Large intestine (tissue), 3 donors: ENCODE results near the gene PDGFC. TPM values are rescaled to one million over a fixed set of nuclear protein-coding genes. Genes with fewer than 3 reads are reported as not detected.

ENCODE experiments used
- DNase-seq, 2 donors: peaks; one replicate each; pipeline versions ENCODE4 v3.0.0 to v3.0.0-alpha.2; 2013
- H3K27ac ChIP-seq: one replicate; pipeline ENCODE4 v1.5.1; 2013; ENCODE audit warnings: low read length
- H3K27me3 ChIP-seq: 2 replicates; pipeline ENCODE4 v1.6.1; 2013; ENCODE audit warnings: low read length; ENCODE audit not compliant: control insufficient read depth, insufficient read depth
- H3K36me3 ChIP-seq: 2 replicates; pipeline ENCODE4 v1.6.1; 2013; ENCODE audit warnings: low read length; ENCODE audit not compliant: control insufficient read depth, insufficient read depth
- H3K4me1 ChIP-seq: one replicate; pipeline ENCODE4 v1.6.1; 2013; ENCODE audit warnings: low read length; ENCODE audit not compliant: control insufficient read depth, insufficient read depth
- H3K4me3 ChIP-seq: one replicate; pipeline ENCODE4 v1.5.1; 2013; ENCODE audit warnings: low read length
- H3K9me3 ChIP-seq: one replicate; pipeline ENCODE4 v1.6.1; 2013; ENCODE audit warnings: mild to moderate bottlenecking, low read depth, low read length, moderate library complexity; ENCODE audit not compliant: control insufficient read depth
- WGBS: methylation state at CpG from one replicate; pipeline ENCODE4 v1.1.5; 2013; ENCODE audit warnings: low lambda C conversion rate; ENCODE audit not compliant: insufficient coverage; 5-methylcytosine and 5-hydroxymethylcytosine counted together
- polyA plus RNA-seq: library from polyadenylated mRNA; unstranded; fragments of 120-200 nt; gene quantifications from one replicate; pipeline ENCODE4 v1.2.1, GENCODE V29; 2013

PDGFC gene
- polyA plus RNA-seq, 1 donor, result 23.5 TPM

GRCh38 chr4:156963419-156963818, 8.2 kb downstream of the PDGFC start:
- DNase-seq, result no peak
- Histone ChIP-seq H3K36me3 (no peaks in the 10 kb centered on the region), H3K27me3 (no peaks in the 10 kb centered on the region), H3K4me1 (no peaks in the 10 kb centered on the region), H3K9me3 (no peaks in the 10 kb centered on the region), H3K4me3 (no peak overlapping the region), H3K27ac (no peak overlapping the region)
- 88% methylated on average over 3 of the region's 3 CpGs for WGBS

- no CpG with 5 or more reads among the region's 3 CpGs for WGBS
- no peaks in the 10 kb centered on the region for H3K4me1 ChIP-seq
- no peak for DNase-seq
- H3K27me3 ChIP-seq, result no peaks in the 10 kb centered on the region
- no peak overlapping the region for H3K27ac ChIP-seq
- no peak overlapping the region for H3K4me3 ChIP-seq
- H3K36me3 ChIP-seq, result no peaks in the 10 kb centered on the region
- H3K9me3 ChIP-seq, result no peaks in the 10 kb centered on the region
These were observed 9.0 kb downstream of the PDGFC start for GRCh38 chr4:156962528-156962974.

GRCh38 chr4:156962058-156962358, 9.6 kb downstream of the PDGFC start:
- Histone ChIP-seq H3K4me1 (no peaks in the 10 kb centered on the region), H3K27ac (no peak overlapping the region), H3K27me3 (no peaks in the 10 kb centered on the region), H3K9me3 (no peaks in the 10 kb centered on the region), H3K36me3 (no peaks in the 10 kb centered on the region), H3K4me3 (no peak overlapping the region)
- no peak for DNase-seq
- WGBS, result 73% methylated on average over 2 of the region's 3 CpGs

GRCh38 chr4:156961196-156962057, 10.2 kb downstream of the PDGFC start:
- Histone ChIP-seq H3K27me3 (no peaks in the 10 kb centered on the region), H3K4me1 (no peaks in the 10 kb centered on the region), H3K36me3 (no peaks in the 10 kb centered on the region), H3K9me3 (no peaks in the 10 kb centered on the region), H3K4me3 (no peak overlapping the region), H3K27ac (no peak overlapping the region)
- DNase-seq, result no peak
- WGBS, result 58% methylated on average over 2 of the region's 9 CpGs

DNA sequence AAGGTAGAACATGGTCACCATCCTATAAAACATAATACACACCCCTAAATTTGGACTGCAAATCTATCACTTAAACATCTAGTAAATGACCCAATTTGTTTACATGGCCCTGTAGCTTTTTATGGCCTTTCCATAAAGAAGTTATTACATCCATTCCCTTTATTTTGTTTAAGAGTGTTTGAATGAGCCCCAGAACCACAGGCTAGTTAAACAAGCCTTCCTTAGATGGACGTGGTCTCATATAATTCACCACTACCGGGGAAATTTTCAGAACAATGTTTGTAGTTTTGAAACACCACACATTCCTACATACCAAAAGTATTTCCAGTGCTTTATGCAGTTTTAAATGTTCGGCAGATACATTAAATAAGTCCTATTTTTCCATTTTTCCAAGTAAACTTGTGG, 12.3 kb downstream of the PDGFC start:
- Histone ChIP-seq H3K36me3 (no peaks in the 10 kb centered on the region), H3K27me3 (no peaks in the 10 kb centered on the region), H3K27ac (no peak overlapping the region), H3K4me1 (no peaks in the 10 kb centered on the region), H3K9me3 (no peaks in the 10 kb centered on the region), H3K4me3 (no peak overlapping the region)
- 50% methylated on average over 1 of the region's 3 CpGs for WGBS
- no peak for DNase-seq

GRCh38 chr4:156958276-156959074, 13.1 kb downstream of the PDGFC start:
- Histone ChIP-seq H3K4me1 (no peaks in the 10 kb centered on the region), H3K36me3 (no peaks in the 10 kb centered on the region), H3K27ac (no peak overlapping the region), H3K9me3 (no peaks in the 10 kb centered on the region), H3K4me3 (no peak overlapping the region), H3K27me3 (no peaks in the 10 kb centered on the region)
- WGBS, result 100% methylated on average over 2 of the region's 2 CpGs
- no peak for DNase-seq

GRCh38 chr4:156957556-156957955, 14.0 kb downstream of the PDGFC start:
- Histone ChIP-seq H3K27me3 (no peaks in the 10 kb centered on the region), H3K9me3 (no peaks in the 10 kb centered on the region), H3K36me3 (no peaks in the 10 kb centered on the region), H3K4me3 (no peak overlapping the region), H3K27ac (no peak overlapping the region), H3K4me1 (no peaks in the 10 kb centered on the region)
- WGBS, result 100% methylated on average over 1 of the region's 3 CpGs
- DNase-seq, result no peak

- no peaks in the 10 kb centered on the region for H3K9me3 ChIP-seq
- H3K27me3 ChIP-seq, result no peaks in the 10 kb centered on the region
- WGBS, result 73% methylated on average over 3 of the region's 6 CpGs
- no peak for DNase-seq
- H3K4me1 ChIP-seq, result no peaks in the 10 kb centered on the region
- no peaks in the 10 kb centered on the region for H3K36me3 ChIP-seq
- H3K4me3 ChIP-seq, result no peak overlapping the region
- no peak overlapping the region for H3K27ac ChIP-seq
These were observed 14.7 kb downstream of the PDGFC start for GRCh38 chr4:156956826-156957368.

GRCh38 chr4:156956359-156956758, 15.2 kb downstream of the PDGFC start:
- Histone ChIP-seq H3K9me3 (no peaks in the 10 kb centered on the region), H3K36me3 (no peaks in the 10 kb centered on the region), H3K27ac (no peak overlapping the region), H3K4me1 (no peaks in the 10 kb centered on the region), H3K4me3 (no peak overlapping the region), H3K27me3 (no peaks in the 10 kb centered on the region)
- DNase-seq, result no peak
- no CpG with 5 or more reads among the region's 2 CpGs for WGBS

DNA sequence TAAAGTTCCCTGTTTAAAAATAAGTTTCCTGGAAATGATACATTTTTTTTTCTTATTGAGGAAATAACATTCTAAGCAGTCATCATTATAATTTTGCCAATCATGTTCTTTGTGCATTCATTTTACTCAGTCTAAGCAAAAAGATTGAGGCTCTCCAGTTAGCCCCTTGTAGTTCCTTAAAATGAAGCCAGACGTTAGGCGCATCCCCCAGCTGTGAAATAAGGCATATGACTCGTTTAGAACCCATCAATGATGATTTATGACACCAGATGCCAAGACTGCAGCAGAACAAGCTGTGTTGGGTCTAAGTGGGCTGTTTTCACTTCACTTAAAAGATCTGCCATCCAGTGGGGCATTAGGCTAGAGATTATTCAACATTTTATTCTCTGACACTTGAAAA, 17.0 kb downstream of the PDGFC start:
- Histone ChIP-seq H3K4me1 (no peaks in the 10 kb centered on the region), H3K27ac (no peak overlapping the region), H3K9me3 (no peaks in the 10 kb centered on the region), H3K36me3 (no peaks in the 10 kb centered on the region), H3K27me3 (no peaks in the 10 kb centered on the region), H3K4me3 (no peak overlapping the region)
- no peak for DNase-seq
- WGBS, result no CpG with 5 or more reads among the region's 3 CpGs
